ENCODE data around the gene MAP3K10. TPM values are rescaled to one million over a fixed set of nuclear protein-coding genes. Genes with fewer than 3 reads are reported as not detected.

The MAP3K10 gene
- total and polyA plus RNA-seq, 2 of the 4 experiments (the other 2 are of a cell fraction) = 1.8 to 5.5 TPM

DNA sequence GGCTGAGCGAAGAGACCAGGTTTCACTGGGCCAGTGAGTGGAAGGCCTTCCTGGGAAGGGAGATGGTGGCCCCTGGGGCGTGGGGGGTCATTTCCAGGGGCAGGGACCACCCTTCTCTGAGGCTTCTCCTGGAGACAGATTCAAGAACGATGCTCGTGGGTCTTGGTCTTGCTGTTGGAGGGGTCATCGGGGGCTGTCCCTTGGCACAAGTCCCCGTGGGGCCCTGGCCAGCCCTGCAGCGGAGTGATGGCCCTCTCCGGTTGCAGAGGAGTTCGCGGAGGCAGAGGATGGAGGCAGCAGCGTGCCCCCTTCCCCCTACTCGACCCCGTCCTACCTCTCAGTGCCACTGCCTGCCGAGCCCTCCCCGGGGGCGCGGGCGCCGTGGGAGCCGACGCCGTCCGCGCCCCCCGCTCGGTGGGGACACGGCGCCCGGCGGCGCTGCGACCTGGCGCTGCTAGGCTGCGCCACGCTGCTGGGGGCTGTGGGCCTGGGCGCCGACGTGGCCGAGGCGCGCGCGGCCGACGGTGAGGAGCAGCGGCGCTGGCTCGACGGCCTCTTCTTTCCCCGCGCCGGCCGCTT, 22.1 kb downstream of the MAP3K10 start:
- in situ Hi-C loops (cut with MboI; ENCODE audit: low sequenced_read_pairs) (no loop called here), dilution Hi-C loops (cut with HindIII; ENCODE audit: low sequenced_read_pairs, unreplicated experiment) (no loop called here), intact Hi-C loops (cut with micrococcal nuclease) (no loop called here)
- Histone ChIP-seq H2AK9ac (replicated peaks; ENCODE audit: low read depth, low read length, poor library complexity) (no peak overlapping the region), H3K4ac (ENCODE audit: low read depth, low read length) (no peak overlapping the region), H4K20me1 (ENCODE audit: insufficient read depth, low read length) (no peaks in the 10 kb centered on the region), H2AK5ac (ENCODE audit: low read depth, low read length) (no peak overlapping the region), H3K36me3 (ENCODE audit: control insufficient read depth, insufficient read depth, low read length) (peaks cover 22% of the 10 kb centered on the region), H3K23ac (ENCODE audit: low read depth, low read length) (no peak overlapping the region), H3K27me3 (ENCODE audit: control insufficient read depth, insufficient read depth, low read length) (peaks cover 15% of the 10 kb centered on the region), H3K27ac (ENCODE audit: insufficient read depth, low read length) (no peak overlapping the region), H2AFZ (replicated peaks; ENCODE audit: low read length, poor library complexity) (no peak overlapping the region), H3K9me3 (ENCODE audit: control insufficient read depth, insufficient read depth, low read length) (no peaks in the 10 kb centered on the region), H3K56ac (ENCODE audit: extremely low read depth, insufficient read depth, low read length) (no peak overlapping the region), H3K4me1 (ENCODE audit: control insufficient read depth, insufficient read depth, low read length) (no peaks in the 10 kb centered on the region), H2BK120ac (ENCODE audit: low read depth, low read length) (no peak overlapping the region), H3K9me1 (ENCODE audit: insufficient read depth, low read length) (peaks cover 4% of the 10 kb centered on the region), H3K9ac (ENCODE audit: low read depth, low read length) (no peak overlapping the region), H3K4me3 (ENCODE audit: insufficient read depth, low read depth, low read length) (no peak overlapping the region), H3K14ac (replicated peaks; ENCODE audit: low read depth, low read length) (no peak overlapping the region), H2BK15ac (ENCODE audit: low read depth, low read length) (no peak overlapping the region), H4K91ac (ENCODE audit: insufficient read depth, low read depth, low read length) (no peak overlapping the region), H3K4me2 (ENCODE audit: low read depth, low read length) (no peak overlapping the region), H3K18ac (ENCODE audit: low read depth, low read length) (no peak overlapping the region), H3K79me1 (ENCODE audit: low read depth in 1 of 2, low read length in 2 of 2) (no peaks in the 10 kb centered on the region), H2BK20ac (ENCODE audit: low read depth, low read length) (no peak overlapping the region), H4K8ac (ENCODE audit: low read depth in 2 of 2, low read length in 2 of 2) (no peak overlapping the region), H4K5ac (ENCODE audit: low read depth, low read length) (no peak overlapping the region), H2BK5ac (ENCODE audit: low read depth, low read length, poor library complexity, severe bottlenecking) (no peak overlapping the region)
- no TSS peak for BruUV-seq (replicated peaks)
- CTCF ChIA-PET = no interaction called here
- POLR2A ChIA-PET (ENCODE audit: unreplicated experiment) = no interaction called here
- no peak for ATAC-seq (ENCODE audit: low read depth)
- 75% methylated on average over 29 of the region's 53 CpGs; no CpG with 5 or more reads in 1 of the 2 experiments for WGBS, 2 experiments (ENCODE audit: extremely low coverage in 2 of 2, insufficient read length in 1 of 2)
- DNase-seq = no peak
- TF ChIP-seq SMC3 (IDR thresholded peaks at IDR 0.05; ENCODE audit: low read depth, low read length) = no peak
- TF ChIP-seq MAFK (IDR thresholded peaks at IDR 0.05; ENCODE audit: low read depth, low read length) = no peak
- no peak for TF ChIP-seq CHD1 (IDR thresholded peaks at IDR 0.05; ENCODE audit: low read depth, low read length)
- no peak for TF ChIP-seq NFE2L2 (IDR thresholded peaks at IDR 0.05; ENCODE audit: low read depth, low read length)
- TF ChIP-seq, protein P1, sequence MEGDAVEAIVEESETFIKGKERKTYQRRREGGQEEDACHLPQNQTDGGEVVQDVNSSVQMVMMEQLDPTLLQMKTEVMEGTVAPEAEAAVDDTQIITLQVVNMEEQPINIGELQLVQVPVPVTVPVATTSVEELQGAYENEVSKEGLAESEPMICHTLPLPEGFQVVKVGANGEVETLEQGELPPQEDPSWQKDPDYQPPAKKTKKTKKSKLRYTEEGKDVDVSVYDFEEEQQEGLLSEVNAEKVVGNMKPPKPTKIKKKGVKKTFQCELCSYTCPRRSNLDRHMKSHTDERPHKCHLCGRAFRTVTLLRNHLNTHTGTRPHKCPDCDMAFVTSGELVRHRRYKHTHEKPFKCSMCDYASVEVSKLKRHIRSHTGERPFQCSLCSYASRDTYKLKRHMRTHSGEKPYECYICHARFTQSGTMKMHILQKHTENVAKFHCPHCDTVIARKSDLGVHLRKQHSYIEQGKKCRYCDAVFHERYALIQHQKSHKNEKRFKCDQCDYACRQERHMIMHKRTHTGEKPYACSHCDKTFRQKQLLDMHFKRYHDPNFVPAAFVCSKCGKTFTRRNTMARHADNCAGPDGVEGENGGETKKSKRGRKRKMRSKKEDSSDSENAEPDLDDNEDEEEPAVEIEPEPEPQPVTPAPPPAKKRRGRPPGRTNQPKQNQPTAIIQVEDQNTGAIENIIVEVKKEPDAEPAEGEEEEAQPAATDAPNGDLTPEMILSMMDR (conservative IDR thresholded peaks at IDR 0.05; ENCODE audit: low read depth, low read length) = no peak
- TF ChIP-seq, protein P2, sequence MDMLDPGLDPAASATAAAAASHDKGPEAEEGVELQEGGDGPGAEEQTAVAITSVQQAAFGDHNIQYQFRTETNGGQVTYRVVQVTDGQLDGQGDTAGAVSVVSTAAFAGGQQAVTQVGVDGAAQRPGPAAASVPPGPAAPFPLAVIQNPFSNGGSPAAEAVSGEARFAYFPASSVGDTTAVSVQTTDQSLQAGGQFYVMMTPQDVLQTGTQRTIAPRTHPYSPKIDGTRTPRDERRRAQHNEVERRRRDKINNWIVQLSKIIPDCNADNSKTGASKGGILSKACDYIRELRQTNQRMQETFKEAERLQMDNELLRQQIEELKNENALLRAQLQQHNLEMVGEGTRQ (IDR thresholded peaks at IDR 0.05; ENCODE audit: low read depth, low read length) = no peak
- no peak for TF ChIP-seq FOS (IDR thresholded peaks at IDR 0.05; ENCODE audit: low read depth, low read length)
- TF ChIP-seq MAZ (IDR thresholded peaks at IDR 0.05; ENCODE audit: borderline replicate concordance, low read depth, low read length) = no peak
- TF ChIP-seq, protein P3, sequence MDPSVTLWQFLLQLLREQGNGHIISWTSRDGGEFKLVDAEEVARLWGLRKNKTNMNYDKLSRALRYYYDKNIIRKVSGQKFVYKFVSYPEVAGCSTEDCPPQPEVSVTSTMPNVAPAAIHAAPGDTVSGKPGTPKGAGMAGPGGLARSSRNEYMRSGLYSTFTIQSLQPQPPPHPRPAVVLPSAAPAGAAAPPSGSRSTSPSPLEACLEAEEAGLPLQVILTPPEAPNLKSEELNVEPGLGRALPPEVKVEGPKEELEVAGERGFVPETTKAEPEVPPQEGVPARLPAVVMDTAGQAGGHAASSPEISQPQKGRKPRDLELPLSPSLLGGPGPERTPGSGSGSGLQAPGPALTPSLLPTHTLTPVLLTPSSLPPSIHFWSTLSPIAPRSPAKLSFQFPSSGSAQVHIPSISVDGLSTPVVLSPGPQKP (IDR thresholded peaks at IDR 0.05; ENCODE audit: borderline replicate concordance, low read depth, low read length) = no peak
- TF ChIP-seq POLR2A (IDR thresholded peaks at IDR 0.05; ENCODE audit: low read depth, low read length) = no peak
